ENCODE measurements around the gene DLST. TPM values are rescaled to one million over a fixed set of nuclear protein-coding genes. Genes with fewer than 3 reads are reported as not detected.

DLST gene
- polyA plus RNA-seq, 3 donors, result 112 to 135 (median 134) TPM

- no peak for DNase-seq
Observed at GRCh38 chr14:74952697-74953484, 71.2 kb downstream of the DLST start.

Other genes with a start within 250 kb of the DLST start
- 10 to 100 TPM; 33.1 to 38.4 (median 33.3) TPM for gene AREL1, start 168.8 kb upstream of the DLST start, polyA plus RNA-seq (ENCODE audit: insufficient read length in 3 of 3)
- 10 to 100 TPM; 53.5 to 59.5 (median 56.0) TPM for gene FCF1, start 168.8 kb upstream of the DLST start, polyA plus RNA-seq (ENCODE audit: insufficient read length in 3 of 3)
- 100 to 1,000 TPM in 1 of 3 donors, 10 to 100 TPM in 2; 89.4 to 110 (median 94.0) TPM for gene YLPM1, start 118.6 kb upstream of the DLST start, polyA plus RNA-seq (ENCODE audit: insufficient read length in 3 of 3)
- 1 to 10 TPM in 2 of 3 donors, under 1 TPM in 1; 0.63 to 3.3 (median 2.8) TPM for gene PROX2, start 5.8 kb upstream of the DLST start, polyA plus RNA-seq (ENCODE audit: insufficient read length in 3 of 3)
- 1 to 10 TPM in 2 of 3 donors, under 1 TPM in 1; 0.71 to 1.9 (median 1.9) TPM for gene RPS6KL1, start 41.3 kb downstream of the DLST start, polyA plus RNA-seq (ENCODE audit: insufficient read length in 3 of 3)
- gene PGF, start 73.7 kb downstream of the DLST start, polyA plus RNA-seq (ENCODE audit: insufficient read length in 3 of 3), result 10 to 100 TPM in 1 of 3 donors, 1 to 10 TPM in 2; 7.2 to 11.4 (median 9.1) TPM
- 10 to 100 TPM; 60.2 to 68.0 (median 64.8) TPM for gene EIF2B2, start 121.0 kb downstream of the DLST start, polyA plus RNA-seq (ENCODE audit: insufficient read length in 3 of 3)
- gene MLH3, start 169.6 kb downstream of the DLST start, polyA plus RNA-seq (ENCODE audit: insufficient read length in 3 of 3), result 10 to 100 TPM; 34.9 to 44.2 (median 43.0) TPM
- 10 to 100 TPM; 26.0 to 56.2 (median 43.5) TPM for gene ACYP1, start 182.1 kb downstream of the DLST start, polyA plus RNA-seq (ENCODE audit: insufficient read length in 3 of 3)
- 10 to 100 TPM in 1 of 3 donors, 1 to 10 TPM in 2; 6.1 to 11.1 (median 9.4) TPM for gene ZC2HC1C, start 187.7 kb downstream of the DLST start, polyA plus RNA-seq (ENCODE audit: insufficient read length in 3 of 3)
- 100 to 1,000 TPM; 125 to 148 (median 138) TPM for gene NEK9, start 245.1 kb downstream of the DLST start, polyA plus RNA-seq (ENCODE audit: insufficient read length in 3 of 3)

Measured in renal pelvis (tissue), 4 donors.